Parathyroid adenoma (tissue), 2 donors: ENCODE data around the gene USP10.

ENCODE experiments used
- H2AFZ ChIP-seq: fragments of 300-600 bp; sonication (generic); one replicate; pipeline ENCODE4 v1.7.0; 2017; ENCODE audit warnings: antibody characterized with exemption, mild to moderate bottlenecking
- H3K27ac ChIP-seq: fragments of 300-600 bp; sonication (generic); one replicate; pipeline ENCODE4 v1.7.0; 2017
- H3K27me3 ChIP-seq: fragments of 300-600 bp; sonication (generic); one replicate; pipeline ENCODE4 v1.7.0; 2017; ENCODE audit warnings: low read length; ENCODE audit not compliant: control insufficient read depth, insufficient read depth
- H3K36me3 ChIP-seq: fragments of 300-600 bp; sonication (generic); one replicate; pipeline ENCODE4 v1.7.0; 2017; ENCODE audit warnings: low read length; ENCODE audit not compliant: control insufficient read depth, insufficient read depth
- H3K4me1 ChIP-seq: fragments of 300-600 bp; sonication (generic); one replicate; pipeline ENCODE4 v1.7.0; 2017; ENCODE audit warnings: control low read depth
- H3K4me2 ChIP-seq: fragments of 300-600 bp; sonication (generic); one replicate; pipeline ENCODE4 v1.7.0; 2017; ENCODE audit warnings: low read length
- H3K4me3 ChIP-seq: fragments of 300-600 bp; sonication (generic); one replicate; pipeline ENCODE4 v1.7.0; 2017; ENCODE audit warnings: low read depth, low read length
- H3K79me2 ChIP-seq: fragments of 300-600 bp; sonication (generic); one replicate; pipeline ENCODE4 v1.7.0; 2017; ENCODE audit warnings: control low read depth
- H3K9ac ChIP-seq: fragments of 300-600 bp; sonication (generic); one replicate; pipeline ENCODE4 v1.7.0; 2017; ENCODE audit warnings: mild to moderate bottlenecking
- H3K9me3 ChIP-seq: fragments of 300-600 bp; sonication (generic); one replicate; pipeline ENCODE4 v1.7.0; 2017; ENCODE audit warnings: low read length; ENCODE audit not compliant: control insufficient read depth
- CTCF ChIP-seq: fragments of 300-600 bp; sonication (generic); IDR thresholded peaks from one replicate; pipeline ENCODE4 v1.7.0; 2017; ENCODE audit warnings: antibody characterized with exemption, mild to moderate bottlenecking
- donor health status: primary hyperparathyroidism.

The USP10 gene

DNA sequence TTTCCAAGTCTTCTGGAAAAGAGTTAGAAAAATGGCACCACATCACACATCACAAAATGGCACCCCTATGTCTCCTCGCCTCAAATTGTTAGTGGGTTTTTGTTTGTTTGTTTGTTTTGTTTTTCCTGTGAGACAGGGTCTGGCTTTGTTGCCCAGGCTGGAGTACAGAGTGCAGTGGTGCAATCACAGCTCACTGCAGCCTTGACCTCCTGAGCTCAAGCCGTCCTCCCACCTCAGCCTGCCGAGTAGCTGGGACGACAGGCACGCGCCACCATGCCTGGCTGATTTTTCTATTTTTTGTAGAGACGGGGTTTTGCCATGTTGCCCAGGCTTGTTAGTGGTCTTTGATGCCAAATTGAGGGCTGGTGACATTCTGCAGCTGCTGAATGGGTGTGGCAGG, 116.2 kb downstream of the USP10 start:
- no peak for TF ChIP-seq CTCF
- no peaks in the 10 kb centered on the region for H3K9me3 ChIP-seq
- H3K36me3 ChIP-seq = no peaks in the 10 kb centered on the region
- H3K4me2 ChIP-seq = no peak overlapping the region
- H3K27ac ChIP-seq = no peak overlapping the region
- H3K4me3 ChIP-seq = no peak overlapping the region
- no peaks in the 10 kb centered on the region for H3K4me1 ChIP-seq
- H3K9ac ChIP-seq = no peak overlapping the region
- H3K79me2 ChIP-seq = no peaks in the 10 kb centered on the region
- no peaks in the 10 kb centered on the region for H3K27me3 ChIP-seq
- no peak overlapping the region for H2AFZ ChIP-seq

- Histone ChIP-seq H3K36me3 (no peaks in the 10 kb centered on the region), H3K27me3 (no peaks in the 10 kb centered on the region), H3K4me2 (no peak overlapping the region), H3K9ac (no peak overlapping the region), H3K79me2 (no peaks in the 10 kb centered on the region), H3K4me1 (no peaks in the 10 kb centered on the region), H3K4me3 (no peak overlapping the region), H3K27ac (no peak overlapping the region), H2AFZ (no peak overlapping the region), H3K9me3 (no peaks in the 10 kb centered on the region)
- no peak for TF ChIP-seq CTCF
Measured at GRCh38 chr16:84816485-84816884, 116.7 kb downstream of the USP10 start.

DNA sequence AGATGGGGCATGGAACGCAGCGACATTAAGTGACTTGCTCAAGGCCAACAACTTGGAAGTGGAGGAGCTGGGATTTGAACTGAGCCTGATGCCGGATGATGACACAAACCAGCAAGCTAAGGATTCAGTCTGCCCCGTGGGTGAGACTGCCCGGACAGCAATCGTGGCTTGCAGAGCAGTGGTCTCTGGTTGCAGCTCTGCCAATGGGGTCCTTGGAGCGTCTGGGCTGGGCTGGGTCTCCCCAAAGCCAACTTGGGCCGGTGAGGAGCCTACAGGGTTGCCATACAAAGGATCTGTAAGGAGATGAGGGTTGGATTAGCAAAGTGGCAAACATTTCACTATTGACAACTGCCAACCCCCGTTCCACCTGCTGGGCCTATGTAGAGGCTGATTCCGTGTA, 117.4 kb downstream of the USP10 start:
- H2AFZ ChIP-seq = no peak overlapping the region
- H3K9me3 ChIP-seq = no peaks in the 10 kb centered on the region
- no peaks in the 10 kb centered on the region for H3K36me3 ChIP-seq
- H3K27ac ChIP-seq = no peak overlapping the region
- no peak overlapping the region for H3K4me2 ChIP-seq
- H3K9ac ChIP-seq = no peak overlapping the region
- H3K4me1 ChIP-seq = no peaks in the 10 kb centered on the region
- no peaks in the 10 kb centered on the region for H3K79me2 ChIP-seq
- no peaks in the 10 kb centered on the region for H3K27me3 ChIP-seq
- no peak overlapping the region for H3K4me3 ChIP-seq
- TF ChIP-seq CTCF = no peak

- TF ChIP-seq CTCF = no peak
- Histone ChIP-seq H2AFZ (no peak overlapping the region), H3K36me3 (no peaks in the 10 kb centered on the region), H3K9me3 (no peaks in the 10 kb centered on the region), H3K4me1 (no peaks in the 10 kb centered on the region), H3K27ac (no peak overlapping the region), H3K9ac (no peak overlapping the region), H3K79me2 (no peaks in the 10 kb centered on the region), H3K4me2 (no peak overlapping the region), H3K27me3 (no peaks in the 10 kb centered on the region), H3K4me3 (no peak overlapping the region)
Measured at GRCh38 chr16:84817613-84818012, 117.8 kb downstream of the USP10 start.

DNA sequence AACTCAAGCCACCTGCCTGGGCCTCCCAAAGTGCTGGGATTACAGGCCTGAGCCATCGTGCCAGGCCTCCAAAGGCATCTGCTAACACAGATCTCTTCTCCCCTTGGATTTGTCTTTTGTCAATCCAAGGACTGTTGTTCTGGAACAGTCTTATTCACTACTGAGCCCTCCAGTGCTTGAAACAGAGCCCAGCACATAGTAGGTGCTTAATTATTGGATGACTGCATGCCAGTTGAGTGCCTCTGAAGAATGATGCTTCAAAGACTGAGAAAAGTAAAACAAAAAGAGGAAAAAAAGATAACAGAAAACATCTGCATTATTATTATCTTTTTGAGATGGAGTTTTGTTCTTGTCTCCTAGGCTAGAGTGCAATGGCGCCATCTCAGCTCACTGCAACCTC, 118.3 kb downstream of the USP10 start:
- H3K9ac ChIP-seq = no peak overlapping the region
- no peaks in the 10 kb centered on the region for H3K9me3 ChIP-seq
- H3K4me1 ChIP-seq = no peaks in the 10 kb centered on the region
- no peaks in the 10 kb centered on the region for H3K79me2 ChIP-seq
- no peaks in the 10 kb centered on the region for H3K36me3 ChIP-seq
- no peaks in the 10 kb centered on the region for H3K27me3 ChIP-seq
- H3K4me3 ChIP-seq = no peak overlapping the region
- no peak overlapping the region for H3K4me2 ChIP-seq
- H3K27ac ChIP-seq = no peak overlapping the region
- no peak overlapping the region for H2AFZ ChIP-seq
- no peak for TF ChIP-seq CTCF
